Lower leg skin (tissue), 3 donors: ENCODE results near the gene ATP1B2.

Experiments used
- CTCF ChIP-seq, 3 donors: fragments of 450-650 bp; IDR thresholded peaks; one replicate each; pipeline ENCODE4 v1.5.1; 2016; ENCODE audit warnings: antibody characterized with exemption in 3 of 3, mild to moderate bottlenecking in 3 of 3, moderate library complexity in 2 of 3
- POLR2A ChIP-seq, 2 donors: fragments of 450-650 bp; IDR thresholded peaks; one replicate each; pipeline ENCODE4 v1.6.1; 2016 to 2017; ENCODE audit warnings: antibody characterized with exemption in 2 of 2, mild to moderate bottlenecking in 1 of 2, moderate library complexity in 1 of 2

- TF ChIP-seq CTCF (IDR thresholded peaks at IDR 0.05): no peak
- TF ChIP-seq POLR2A (IDR thresholded peaks at IDR 0.05): no peak
These were observed 24.2 kb downstream of the ATP1B2 start for GRCh38 chr17:7674934-7675333.
